ENCODE results near the gene GPC5.

Gene GPC5

GRCh38 chr13:91802957-91803356, 404.5 kb downstream of the GPC5 start:
- no peaks in the 10 kb centered on the region for H3K4me1 ChIP-seq (ENCODE audit: control insufficient read depth in 2 of 2, insufficient read depth in 2 of 2, low read length in 2 of 2)
- no peak overlapping the region for H3K4me3 ChIP-seq (ENCODE audit: low read length in 2 of 2)
- no peak overlapping the region for H3K27ac ChIP-seq (ENCODE audit: low read depth in 2 of 2, low read length in 2 of 2)
- H3K36me3 ChIP-seq (ENCODE audit: control insufficient read depth in 2 of 2, insufficient read depth in 2 of 2, low read length in 2 of 2), result no peaks in the 10 kb centered on the region
- no peaks in the 10 kb centered on the region for H3K9me3 ChIP-seq (ENCODE audit: control insufficient read depth in 2 of 2, low read length in 2 of 2)
- no peak overlapping the region for H3K9ac ChIP-seq (ENCODE audit: low read depth in 1 of 2, low read length in 2 of 2)
- no peaks in the 10 kb centered on the region for H3K27me3 ChIP-seq (ENCODE audit: control insufficient read depth in 2 of 2, insufficient read depth in 2 of 2, low read length in 2 of 2)

DNA sequence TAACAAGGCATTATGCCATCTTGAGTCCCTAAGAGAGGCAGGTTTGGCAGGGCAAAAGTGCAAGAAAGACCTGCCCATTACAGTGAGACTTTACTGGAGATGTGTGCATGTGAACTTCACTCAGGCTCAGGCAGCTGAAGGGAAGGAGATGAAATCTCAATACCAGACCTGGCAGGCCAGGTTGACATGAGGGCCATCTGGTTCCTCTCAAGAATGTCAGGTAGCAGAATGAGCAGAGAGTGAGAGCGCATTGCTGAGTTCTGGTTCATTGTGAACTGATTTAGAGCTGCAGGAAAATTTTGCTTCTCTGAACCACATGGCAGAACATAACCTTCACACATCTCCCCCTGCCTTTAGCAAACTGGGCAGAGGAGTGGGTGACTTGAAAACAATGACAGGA, 406.3 kb downstream of the GPC5 start:
- no peak overlapping the region for H3K9ac ChIP-seq (ENCODE audit: low read depth in 1 of 2, low read length in 2 of 2)
- H3K27ac ChIP-seq (ENCODE audit: low read depth in 2 of 2, low read length in 2 of 2), result no peak overlapping the region
- H3K27me3 ChIP-seq (ENCODE audit: control insufficient read depth in 2 of 2, insufficient read depth in 2 of 2, low read length in 2 of 2), result no peaks in the 10 kb centered on the region

DNA sequence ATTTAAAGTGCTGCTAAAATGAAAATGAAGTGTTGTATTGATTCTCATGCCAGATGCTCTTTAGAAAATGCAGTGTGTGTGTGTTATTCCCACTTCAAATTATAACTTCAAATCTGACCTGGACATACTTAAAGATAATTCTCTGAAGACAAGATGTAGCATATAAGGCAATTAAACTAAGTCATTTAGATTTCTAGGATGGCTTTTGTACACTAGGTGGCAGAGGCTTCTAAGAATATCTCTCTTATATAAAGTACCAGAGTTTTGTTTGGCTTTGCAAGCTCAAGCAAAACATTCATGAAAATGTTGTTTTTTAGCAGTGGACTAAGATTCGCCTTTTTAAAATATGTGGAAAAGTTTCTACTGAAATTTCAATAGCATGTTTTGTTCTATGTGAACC, 407.2 kb downstream of the GPC5 start:
- no peak overlapping the region for H3K4me3 ChIP-seq (ENCODE audit: low read length in 2 of 2)
- no peak overlapping the region for H3K27ac ChIP-seq (ENCODE audit: low read depth in 2 of 2, low read length in 2 of 2)
- no peaks in the 10 kb centered on the region for H3K27me3 ChIP-seq (ENCODE audit: control insufficient read depth in 2 of 2, insufficient read depth in 2 of 2, low read length in 2 of 2)
- H3K4me1 ChIP-seq (ENCODE audit: control insufficient read depth in 2 of 2, insufficient read depth in 2 of 2, low read length in 2 of 2), result no peaks in the 10 kb centered on the region
- no peak overlapping the region for H3K9ac ChIP-seq (ENCODE audit: low read depth in 1 of 2, low read length in 2 of 2)
- no peaks in the 10 kb centered on the region for H3K36me3 ChIP-seq (ENCODE audit: control insufficient read depth in 2 of 2, insufficient read depth in 2 of 2, low read length in 2 of 2)
- no peaks in the 10 kb centered on the region for H3K9me3 ChIP-seq (ENCODE audit: control insufficient read depth in 2 of 2, low read length in 2 of 2)

More for the DNA sequence above, 406.3 kb downstream of the GPC5 start:
- H3K9me3 ChIP-seq (ENCODE audit: control insufficient read depth in 2 of 2, low read length in 2 of 2), result no peaks in the 10 kb centered on the region
- H3K4me1 ChIP-seq (ENCODE audit: control insufficient read depth in 2 of 2, insufficient read depth in 2 of 2, low read length in 2 of 2), result no peaks in the 10 kb centered on the region
- no peaks in the 10 kb centered on the region for H3K36me3 ChIP-seq (ENCODE audit: control insufficient read depth in 2 of 2, insufficient read depth in 2 of 2, low read length in 2 of 2)
- no peak overlapping the region for H3K4me3 ChIP-seq (ENCODE audit: low read length in 2 of 2)

GRCh38 chr13:91809161-91809560, 410.7 kb downstream of the GPC5 start:
- H3K9ac ChIP-seq (ENCODE audit: low read depth in 1 of 2, low read length in 2 of 2), result no peak overlapping the region
- H3K27ac ChIP-seq (ENCODE audit: low read depth in 2 of 2, low read length in 2 of 2), result no peak overlapping the region
- H3K4me3 ChIP-seq (ENCODE audit: low read length in 2 of 2), result no peak overlapping the region
- H3K27me3 ChIP-seq (ENCODE audit: control insufficient read depth in 2 of 2, insufficient read depth in 2 of 2, low read length in 2 of 2), result no peaks in the 10 kb centered on the region
- no peaks in the 10 kb centered on the region for H3K4me1 ChIP-seq (ENCODE audit: control insufficient read depth in 2 of 2, insufficient read depth in 2 of 2, low read length in 2 of 2)
- no peaks in the 10 kb centered on the region for H3K9me3 ChIP-seq (ENCODE audit: control insufficient read depth in 2 of 2, low read length in 2 of 2)
- no peaks in the 10 kb centered on the region for H3K36me3 ChIP-seq (ENCODE audit: control insufficient read depth in 2 of 2, insufficient read depth in 2 of 2, low read length in 2 of 2)

GRCh38 chr13:91813253-91813652, 414.8 kb downstream of the GPC5 start:
- H3K4me3 ChIP-seq (ENCODE audit: low read length in 2 of 2), result no peak overlapping the region
- H3K27ac ChIP-seq (ENCODE audit: low read depth in 2 of 2, low read length in 2 of 2), result no peak overlapping the region
- H3K27me3 ChIP-seq (ENCODE audit: control insufficient read depth in 2 of 2, insufficient read depth in 2 of 2, low read length in 2 of 2), result no peaks in the 10 kb centered on the region
- H3K9ac ChIP-seq (ENCODE audit: low read depth in 1 of 2, low read length in 2 of 2), result no peak overlapping the region
- no peaks in the 10 kb centered on the region for H3K4me1 ChIP-seq (ENCODE audit: control insufficient read depth in 2 of 2, insufficient read depth in 2 of 2, low read length in 2 of 2)
- no peaks in the 10 kb centered on the region for H3K36me3 ChIP-seq (ENCODE audit: control insufficient read depth in 2 of 2, insufficient read depth in 2 of 2, low read length in 2 of 2)
- H3K9me3 ChIP-seq (ENCODE audit: control insufficient read depth in 2 of 2, low read length in 2 of 2), result no peaks in the 10 kb centered on the region

DNA sequence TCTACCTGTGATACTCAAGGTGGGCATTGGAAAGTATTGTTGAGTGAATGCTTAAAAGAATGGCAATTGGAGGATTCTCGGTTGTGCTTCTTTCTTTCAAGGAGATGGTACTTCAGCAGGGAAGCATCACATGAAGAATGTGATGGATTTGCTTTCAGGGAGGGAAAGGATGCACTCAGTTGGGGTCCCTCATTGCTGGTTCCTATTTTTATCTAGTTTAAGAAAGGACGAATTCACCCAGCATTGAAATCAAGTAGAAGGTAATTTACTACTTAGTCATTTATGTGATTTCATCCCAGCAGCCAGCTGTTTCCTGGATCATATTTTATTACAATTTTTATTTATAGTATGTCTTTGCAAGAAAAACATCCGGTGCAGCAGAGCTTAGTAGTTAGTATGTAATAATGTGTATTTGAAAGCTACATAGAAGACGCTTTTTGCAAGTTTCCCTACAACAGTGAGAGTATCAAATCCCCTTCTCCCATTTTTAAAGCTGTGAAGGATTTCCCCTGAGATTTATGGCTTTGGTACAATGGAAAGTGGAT, 417.9 kb downstream of the GPC5 start:
- Histone ChIP-seq H3K27me3 (ENCODE audit: control insufficient read depth in 2 of 2, insufficient read depth in 2 of 2, low read length in 2 of 2) (no peaks in the 10 kb centered on the region), H3K9me3 (ENCODE audit: control insufficient read depth in 2 of 2, low read length in 2 of 2) (no peaks in the 10 kb centered on the region), H3K36me3 (ENCODE audit: control insufficient read depth in 2 of 2, insufficient read depth in 2 of 2, low read length in 2 of 2) (no peaks in the 10 kb centered on the region), H3K4me3 (ENCODE audit: low read length in 2 of 2) (no peak overlapping the region), H3K4me1 (ENCODE audit: control insufficient read depth in 2 of 2, insufficient read depth in 2 of 2, low read length in 2 of 2) (no peaks in the 10 kb centered on the region), H3K27ac (ENCODE audit: low read depth in 2 of 2, low read length in 2 of 2) (no peak overlapping the region), H3K9ac (ENCODE audit: low read depth in 1 of 2, low read length in 2 of 2) (no peak overlapping the region)

GRCh38 chr13:91817250-91817649, 418.8 kb downstream of the GPC5 start:
- no peaks in the 10 kb centered on the region for H3K9me3 ChIP-seq (ENCODE audit: control insufficient read depth in 2 of 2, low read length in 2 of 2)
- H3K27me3 ChIP-seq (ENCODE audit: control insufficient read depth in 2 of 2, insufficient read depth in 2 of 2, low read length in 2 of 2), result no peaks in the 10 kb centered on the region
- no peak overlapping the region for H3K9ac ChIP-seq (ENCODE audit: low read depth in 1 of 2, low read length in 2 of 2)
- no peaks in the 10 kb centered on the region for H3K36me3 ChIP-seq (ENCODE audit: control insufficient read depth in 2 of 2, insufficient read depth in 2 of 2, low read length in 2 of 2)
- no peaks in the 10 kb centered on the region for H3K4me1 ChIP-seq (ENCODE audit: control insufficient read depth in 2 of 2, insufficient read depth in 2 of 2, low read length in 2 of 2)
- H3K4me3 ChIP-seq (ENCODE audit: low read length in 2 of 2), result no peak overlapping the region
- no peak overlapping the region for H3K27ac ChIP-seq (ENCODE audit: low read depth in 2 of 2, low read length in 2 of 2)

GRCh38 chr13:91824416-91824815, 426.0 kb downstream of the GPC5 start:
- Histone ChIP-seq H3K27ac (ENCODE audit: low read depth in 2 of 2, low read length in 2 of 2) (no peak overlapping the region), H3K27me3 (ENCODE audit: control insufficient read depth in 2 of 2, insufficient read depth in 2 of 2, low read length in 2 of 2) (no peaks in the 10 kb centered on the region), H3K4me3 (ENCODE audit: low read length in 2 of 2) (no peak overlapping the region), H3K9ac (ENCODE audit: low read depth in 1 of 2, low read length in 2 of 2) (no peak overlapping the region), H3K4me1 (ENCODE audit: control insufficient read depth in 2 of 2, insufficient read depth in 2 of 2, low read length in 2 of 2) (no peaks in the 10 kb centered on the region), H3K36me3 (ENCODE audit: control insufficient read depth in 2 of 2, insufficient read depth in 2 of 2, low read length in 2 of 2) (no peaks in the 10 kb centered on the region), H3K9me3 (ENCODE audit: control insufficient read depth in 2 of 2, low read length in 2 of 2) (no peaks in the 10 kb centered on the region)

DNA sequence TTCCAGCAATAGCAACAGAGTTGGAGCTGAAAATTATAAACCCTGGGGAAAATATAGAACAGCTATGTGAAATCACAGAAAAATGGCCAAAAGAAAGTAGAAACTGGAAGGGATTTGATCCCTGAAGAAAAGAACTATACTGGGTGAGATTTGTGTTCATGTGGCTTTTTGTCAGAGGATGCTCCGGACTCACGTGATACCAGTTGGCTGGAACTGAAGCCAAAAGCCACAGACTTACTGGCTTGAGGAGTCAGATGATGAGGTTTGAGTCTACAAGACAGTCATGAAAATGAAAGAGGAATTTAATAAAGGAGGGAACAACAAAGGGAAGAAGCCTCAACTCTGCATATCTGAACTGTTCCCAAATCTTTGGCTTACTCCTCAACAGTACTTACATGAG, 427.1 kb downstream of the GPC5 start:
- Histone ChIP-seq H3K36me3 (ENCODE audit: control insufficient read depth in 2 of 2, insufficient read depth in 2 of 2, low read length in 2 of 2) (no peaks in the 10 kb centered on the region), H3K4me3 (ENCODE audit: low read length in 2 of 2) (no peak overlapping the region), H3K9ac (ENCODE audit: low read depth in 1 of 2, low read length in 2 of 2) (no peak overlapping the region), H3K27ac (ENCODE audit: low read depth in 2 of 2, low read length in 2 of 2) (no peak overlapping the region), H3K9me3 (ENCODE audit: control insufficient read depth in 2 of 2, low read length in 2 of 2) (no peaks in the 10 kb centered on the region), H3K27me3 (ENCODE audit: control insufficient read depth in 2 of 2, insufficient read depth in 2 of 2, low read length in 2 of 2) (no peaks in the 10 kb centered on the region), H3K4me1 (ENCODE audit: control insufficient read depth in 2 of 2, insufficient read depth in 2 of 2, low read length in 2 of 2) (no peaks in the 10 kb centered on the region)

GRCh38 chr13:91836553-91836952, 438.1 kb downstream of the GPC5 start:
- no peak overlapping the region for H3K9ac ChIP-seq (ENCODE audit: low read depth in 1 of 2, low read length in 2 of 2)
- H3K4me1 ChIP-seq (ENCODE audit: control insufficient read depth in 2 of 2, insufficient read depth in 2 of 2, low read length in 2 of 2), result no peaks in the 10 kb centered on the region
- no peak overlapping the region for H3K4me3 ChIP-seq (ENCODE audit: low read length in 2 of 2)
- H3K36me3 ChIP-seq (ENCODE audit: control insufficient read depth in 2 of 2, insufficient read depth in 2 of 2, low read length in 2 of 2), result no peaks in the 10 kb centered on the region
- no peak overlapping the region for H3K27ac ChIP-seq (ENCODE audit: low read depth in 2 of 2, low read length in 2 of 2)
- no peaks in the 10 kb centered on the region for H3K27me3 ChIP-seq (ENCODE audit: control insufficient read depth in 2 of 2, insufficient read depth in 2 of 2, low read length in 2 of 2)
- H3K9me3 ChIP-seq (ENCODE audit: control insufficient read depth in 2 of 2, low read length in 2 of 2), result no peaks in the 10 kb centered on the region

DNA sequence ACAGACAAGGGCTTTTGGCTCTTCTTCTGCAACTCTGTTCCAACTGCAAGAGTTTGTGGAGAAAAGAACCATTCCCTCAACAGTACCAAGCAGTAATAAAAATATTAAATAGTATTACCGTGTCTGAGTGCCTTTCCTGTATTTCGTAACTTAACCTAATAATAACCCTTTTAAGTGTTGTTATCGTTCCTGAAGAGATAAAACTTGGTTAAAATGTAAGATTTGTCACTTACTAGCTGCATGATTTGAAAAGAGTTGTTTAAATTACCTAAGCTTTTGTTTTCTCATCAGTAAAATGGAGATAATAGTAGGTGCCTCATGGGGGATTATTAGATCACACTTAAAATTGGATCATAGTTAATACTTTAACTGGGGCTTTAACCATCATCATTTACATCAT, 447.2 kb downstream of the GPC5 start:
- Histone ChIP-seq H3K27me3 (ENCODE audit: control insufficient read depth in 2 of 2, insufficient read depth in 2 of 2, low read length in 2 of 2) (no peaks in the 10 kb centered on the region), H3K27ac (ENCODE audit: low read depth in 2 of 2, low read length in 2 of 2) (no peak overlapping the region), H3K36me3 (ENCODE audit: control insufficient read depth in 2 of 2, insufficient read depth in 2 of 2, low read length in 2 of 2) (no peaks in the 10 kb centered on the region), H3K9ac (ENCODE audit: low read depth in 1 of 2, low read length in 2 of 2) (no peak overlapping the region), H3K4me1 (ENCODE audit: control insufficient read depth in 2 of 2, insufficient read depth in 2 of 2, low read length in 2 of 2) (no peaks in the 10 kb centered on the region), H3K4me3 (ENCODE audit: low read length in 2 of 2) (no peak overlapping the region), H3K9me3 (ENCODE audit: control insufficient read depth in 2 of 2, low read length in 2 of 2) (no peaks in the 10 kb centered on the region)
